Measurements from ENCODE around the gene GNRHR. TPM values are rescaled to one million over a fixed set of nuclear protein-coding genes. Genes with fewer than 3 reads are reported as not detected.
"Not testable (repeated sequence)": the region's sequence is repeated elsewhere in the genome, so short reads cannot be mapped to it uniquely, and the experiment has no call there.

The GNRHR gene
- total RNA-seq, 1 experiment from 2014 or later, result not detected

- no peak overlapping the region for H3K27ac Mint-ChIP-seq (ENCODE audit: unreplicated experiment)
- H3K4me1 ChIP-seq, result no peaks in the 10 kb centered on the region
- intact Hi-C loops (cut with micrococcal nuclease; ENCODE audit: unreplicated experiment), result no loop called here
- H3K9me3 ChIP-seq, result no peaks in the 10 kb centered on the region
- TF ChIP-seq CTCF (IDR thresholded peaks at IDR 0.05; ENCODE audit: insufficient read depth in 1 of 2, low read depth in 1 of 2, low read length in 1 of 2, severe bottlenecking in 1 of 2, unreplicated experiment in 1 of 2), result no peak
- H3K36me3 ChIP-seq (ENCODE audit: control insufficient read depth, insufficient read depth, low read length), result no peaks in the 10 kb centered on the region
- H3K27me3 ChIP-seq (replicated peaks; ENCODE audit: control insufficient read depth, insufficient read depth, low read length), result no peaks in the 10 kb centered on the region
- no TSS peak for BruUV-seq (replicated peaks)
- no peaks in the 10 kb centered on the region for H3K36me3 Mint-ChIP-seq (ENCODE audit: insufficient read depth, unreplicated experiment)
- no peaks in the 10 kb centered on the region for H3K9me3 Mint-ChIP-seq (ENCODE audit: unreplicated experiment)
- CTCF ChIA-PET, result no interaction called here
- no peak overlapping the region for H3K4me3 ChIP-seq (ENCODE audit: low read depth, low read length)
- H3K4me1 Mint-ChIP-seq (ENCODE audit: low read depth, unreplicated experiment), result no peaks in the 10 kb centered on the region
- no peak overlapping the region for H3K4me3 Mint-ChIP-seq (ENCODE audit: unreplicated experiment)
- DNase-seq, result no peak
- H3K27me3 Mint-ChIP-seq (ENCODE audit: insufficient read depth, unreplicated experiment), result no peaks in the 10 kb centered on the region
- POLR2A ChIA-PET, result no interaction called here
Observed at GRCh38 chr4:67743194-67743593, 11.0 kb downstream of the GNRHR start.

GRCh38 chr4:67736262-67736661 is 17.9 kb downstream of the GNRHR start:
- H3K27me3 ChIP-seq (replicated peaks; ENCODE audit: control insufficient read depth, insufficient read depth, low read length), result no peaks in the 10 kb centered on the region
- ChIA-PET POLR2A (no interaction called here), CTCF (no interaction called here)
- H3K36me3 Mint-ChIP-seq (ENCODE audit: insufficient read depth, unreplicated experiment), result no peaks in the 10 kb centered on the region
- intact Hi-C loops (cut with micrococcal nuclease; ENCODE audit: unreplicated experiment), result no loop called here
- H3K9me3 ChIP-seq, result no peaks in the 10 kb centered on the region
- no peak overlapping the region for H3K4me3 Mint-ChIP-seq (ENCODE audit: unreplicated experiment)
- no peaks in the 10 kb centered on the region for H3K27me3 Mint-ChIP-seq (ENCODE audit: insufficient read depth, unreplicated experiment)
- H3K27ac Mint-ChIP-seq (ENCODE audit: unreplicated experiment), result no peak overlapping the region
- BruUV-seq (replicated peaks), result no TSS peak
- no peaks in the 10 kb centered on the region for H3K4me1 ChIP-seq
- no peak for DNase-seq
- H3K36me3 ChIP-seq (ENCODE audit: control insufficient read depth, insufficient read depth, low read length), result no peaks in the 10 kb centered on the region
- no peaks in the 10 kb centered on the region for H3K4me1 Mint-ChIP-seq (ENCODE audit: low read depth, unreplicated experiment)
- no peak overlapping the region for H3K4me3 ChIP-seq (ENCODE audit: low read depth, low read length)
- no peaks in the 10 kb centered on the region for H3K9me3 Mint-ChIP-seq (ENCODE audit: unreplicated experiment)
- TF ChIP-seq CTCF (IDR thresholded peaks at IDR 0.05; ENCODE audit: insufficient read depth in 1 of 2, low read depth in 1 of 2, low read length in 1 of 2, severe bottlenecking in 1 of 2, unreplicated experiment in 1 of 2), result no peak

- POLR2A ChIA-PET, result no interaction called here
- no peak overlapping the region for H3K27ac Mint-ChIP-seq (ENCODE audit: unreplicated experiment)
- no peaks in the 10 kb centered on the region for H3K36me3 Mint-ChIP-seq (ENCODE audit: insufficient read depth, unreplicated experiment)
- CTCF ChIA-PET, result no interaction called here
- intact Hi-C loops (cut with micrococcal nuclease; ENCODE audit: unreplicated experiment), result no loop called here
- Histone ChIP-seq H3K4me1 (no peaks in the 10 kb centered on the region), H3K36me3 (ENCODE audit: control insufficient read depth, insufficient read depth, low read length) (no peaks in the 10 kb centered on the region), H3K4me3 (ENCODE audit: low read depth, low read length) (no peak overlapping the region), H3K27me3 (replicated peaks; ENCODE audit: control insufficient read depth, insufficient read depth, low read length) (no peaks in the 10 kb centered on the region), H3K9me3 (no peaks in the 10 kb centered on the region)
- no peaks in the 10 kb centered on the region for H3K4me1 Mint-ChIP-seq (ENCODE audit: low read depth, unreplicated experiment)
- H3K27me3 Mint-ChIP-seq (ENCODE audit: insufficient read depth, unreplicated experiment), result no peaks in the 10 kb centered on the region
- no peak overlapping the region for H3K4me3 Mint-ChIP-seq (ENCODE audit: unreplicated experiment)
- no TSS peak for BruUV-seq (replicated peaks)
- H3K9me3 Mint-ChIP-seq (ENCODE audit: unreplicated experiment), result no peaks in the 10 kb centered on the region
- no peak for TF ChIP-seq CTCF (IDR thresholded peaks at IDR 0.05; ENCODE audit: insufficient read depth in 1 of 2, low read depth in 1 of 2, low read length in 1 of 2, severe bottlenecking in 1 of 2, unreplicated experiment in 1 of 2)
- no peak for DNase-seq
Observed at GRCh38 chr4:67735325-67735724, 18.9 kb downstream of the GNRHR start.

GRCh38 chr4:67730511-67730910 is 23.7 kb downstream of the GNRHR start:
- H3K4me3 Mint-ChIP-seq (ENCODE audit: unreplicated experiment); H3K27me3 ChIP-seq (replicated peaks; ENCODE audit: control insufficient read depth, insufficient read depth, low read length); H3K9me3 ChIP-seq; H3K4me3 ChIP-seq (ENCODE audit: low read depth, low read length); intact Hi-C loops (cut with micrococcal nuclease; ENCODE audit: unreplicated experiment); POLR2A ChIA-PET; CTCF ChIA-PET; H3K4me1 Mint-ChIP-seq (ENCODE audit: low read depth, unreplicated experiment); BruUV-seq (replicated peaks); H3K9me3 Mint-ChIP-seq (ENCODE audit: unreplicated experiment); H3K36me3 ChIP-seq (ENCODE audit: control insufficient read depth, insufficient read depth, low read length); H3K4me1 ChIP-seq; H3K27ac Mint-ChIP-seq (ENCODE audit: unreplicated experiment); H3K36me3 Mint-ChIP-seq (ENCODE audit: insufficient read depth, unreplicated experiment); H3K27me3 Mint-ChIP-seq (ENCODE audit: insufficient read depth, unreplicated experiment); DNase-seq: not testable (repeated sequence)

Measured in Caco-2 (cell line).